GM12873 (cell line): ENCODE results near the gene HOXB3.

Source experiments
- TF ChIP-seq, protein P1 (sequence below): IDR thresholded peaks from 2 replicates; pipeline ENCODE4 v1.5.1; 2012; ENCODE audit warnings: low read depth, mild to moderate bottlenecking, moderate library complexity, low read length, control low read depth; ENCODE audit not compliant: insufficient read depth; ENCODE audit errors: missing control alignments

Gene HOXB3

DNA sequence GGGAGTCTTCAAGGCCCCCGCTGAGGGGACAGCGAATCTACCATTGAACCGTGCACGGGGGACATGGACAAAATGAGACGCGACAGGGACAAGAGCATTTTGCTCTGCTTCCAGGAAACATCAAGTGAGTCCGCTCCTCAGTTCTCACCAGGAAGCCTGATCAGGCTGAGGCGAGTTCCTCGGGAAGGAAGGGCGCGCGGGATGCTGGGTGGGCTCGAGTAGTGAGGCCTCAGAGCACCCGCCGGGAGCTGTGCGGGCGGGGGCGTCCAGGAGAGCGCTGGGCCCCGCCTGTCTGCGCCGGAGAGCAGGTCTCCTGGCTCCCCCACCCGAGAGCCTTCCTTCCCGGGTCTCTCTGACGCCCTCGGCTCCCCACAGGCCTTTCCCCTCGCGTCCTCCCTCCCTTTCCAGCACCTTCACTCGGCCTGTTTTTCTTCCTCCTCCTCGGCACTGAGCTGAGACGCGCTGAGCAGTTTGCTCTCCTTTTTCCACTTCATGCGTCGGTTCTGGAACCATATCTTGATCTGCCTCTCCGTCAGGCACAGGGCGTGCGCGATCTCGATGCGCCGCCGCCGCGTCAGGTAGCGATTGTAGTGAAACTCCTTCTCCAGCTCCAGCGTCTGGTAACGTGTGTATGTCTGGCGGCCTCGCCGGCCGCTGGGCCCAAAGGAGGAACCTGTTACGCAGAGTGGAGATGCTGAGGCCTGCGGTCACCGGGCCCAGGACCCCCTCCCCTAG is 6.1 kb upstream of the HOXB3 start:
- TF ChIP-seq, protein P1, sequence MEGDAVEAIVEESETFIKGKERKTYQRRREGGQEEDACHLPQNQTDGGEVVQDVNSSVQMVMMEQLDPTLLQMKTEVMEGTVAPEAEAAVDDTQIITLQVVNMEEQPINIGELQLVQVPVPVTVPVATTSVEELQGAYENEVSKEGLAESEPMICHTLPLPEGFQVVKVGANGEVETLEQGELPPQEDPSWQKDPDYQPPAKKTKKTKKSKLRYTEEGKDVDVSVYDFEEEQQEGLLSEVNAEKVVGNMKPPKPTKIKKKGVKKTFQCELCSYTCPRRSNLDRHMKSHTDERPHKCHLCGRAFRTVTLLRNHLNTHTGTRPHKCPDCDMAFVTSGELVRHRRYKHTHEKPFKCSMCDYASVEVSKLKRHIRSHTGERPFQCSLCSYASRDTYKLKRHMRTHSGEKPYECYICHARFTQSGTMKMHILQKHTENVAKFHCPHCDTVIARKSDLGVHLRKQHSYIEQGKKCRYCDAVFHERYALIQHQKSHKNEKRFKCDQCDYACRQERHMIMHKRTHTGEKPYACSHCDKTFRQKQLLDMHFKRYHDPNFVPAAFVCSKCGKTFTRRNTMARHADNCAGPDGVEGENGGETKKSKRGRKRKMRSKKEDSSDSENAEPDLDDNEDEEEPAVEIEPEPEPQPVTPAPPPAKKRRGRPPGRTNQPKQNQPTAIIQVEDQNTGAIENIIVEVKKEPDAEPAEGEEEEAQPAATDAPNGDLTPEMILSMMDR, result no peak

DNA sequence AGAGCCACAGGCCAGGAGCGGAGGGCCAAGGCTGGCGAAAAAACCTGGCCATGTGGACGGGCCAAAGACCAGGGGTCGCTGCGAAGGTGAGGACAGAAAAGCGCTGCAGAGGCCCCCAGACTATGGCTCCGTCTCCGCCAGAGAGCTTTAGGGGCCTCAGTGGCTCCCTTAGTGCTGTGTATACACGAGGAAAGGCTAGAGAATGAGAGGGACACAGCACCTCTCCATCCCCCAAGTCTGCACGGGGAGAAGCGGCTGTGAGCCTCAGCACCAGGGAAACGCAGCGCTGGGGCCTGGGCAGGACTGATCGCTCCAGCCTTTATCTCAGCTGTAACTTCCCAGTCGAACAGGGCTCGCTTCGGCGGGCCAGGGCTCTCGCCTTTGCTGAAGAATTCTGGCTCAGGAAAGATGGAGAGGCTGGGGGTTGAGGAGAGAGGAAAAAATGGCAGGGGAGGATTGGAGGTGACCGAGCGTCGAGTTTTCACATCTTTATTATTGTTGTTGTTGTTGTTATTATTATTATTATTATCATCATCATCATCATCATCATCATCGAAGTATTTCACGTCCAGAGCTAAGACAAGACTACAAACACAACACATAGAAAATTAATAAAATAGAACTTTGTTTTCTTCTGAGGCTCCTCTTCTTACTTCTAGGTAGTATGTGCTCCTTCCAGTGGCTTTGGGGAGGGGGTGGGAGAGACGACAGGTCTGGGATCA is 5.4 kb upstream of the HOXB3 start:
- TF ChIP-seq, protein P1, result no peak

DNA sequence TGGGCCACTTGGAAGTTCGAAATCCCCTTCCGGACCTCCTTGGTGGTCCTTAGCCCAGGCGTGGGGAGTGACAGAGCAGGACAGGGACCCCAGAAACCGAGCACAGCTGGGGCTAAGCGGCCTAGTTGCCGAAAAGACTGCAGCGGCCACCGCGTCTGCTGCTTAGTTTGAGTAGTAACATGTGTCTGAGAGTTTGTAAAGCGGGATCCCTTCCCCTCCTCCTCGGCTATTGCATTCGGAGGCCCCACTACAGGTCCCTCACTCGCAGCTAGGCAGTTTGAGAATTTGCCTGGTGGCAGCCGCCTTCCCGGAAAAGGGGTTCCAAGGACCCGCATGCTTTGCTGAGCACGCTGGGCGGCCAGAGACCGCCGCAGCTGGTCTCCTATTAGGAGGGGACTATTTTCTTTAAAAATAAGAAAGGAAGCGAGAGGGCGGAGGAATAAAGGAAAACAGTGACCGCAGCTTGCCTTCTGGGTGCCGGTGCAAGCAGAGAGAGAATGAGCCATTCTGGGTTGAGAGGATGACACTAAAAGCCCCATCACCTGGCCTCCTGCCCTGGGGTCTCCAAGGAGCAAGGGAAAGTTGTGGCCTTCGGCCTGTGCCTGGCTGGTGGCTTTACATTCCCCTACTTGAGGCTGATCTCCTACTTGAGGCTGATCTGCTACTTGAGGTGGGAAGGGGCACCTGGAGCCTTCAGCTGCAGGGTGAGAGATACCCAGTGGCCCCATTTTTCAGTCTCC is 4.7 kb upstream of the HOXB3 start:
- TF ChIP-seq, protein P1, result no peak

DNA sequence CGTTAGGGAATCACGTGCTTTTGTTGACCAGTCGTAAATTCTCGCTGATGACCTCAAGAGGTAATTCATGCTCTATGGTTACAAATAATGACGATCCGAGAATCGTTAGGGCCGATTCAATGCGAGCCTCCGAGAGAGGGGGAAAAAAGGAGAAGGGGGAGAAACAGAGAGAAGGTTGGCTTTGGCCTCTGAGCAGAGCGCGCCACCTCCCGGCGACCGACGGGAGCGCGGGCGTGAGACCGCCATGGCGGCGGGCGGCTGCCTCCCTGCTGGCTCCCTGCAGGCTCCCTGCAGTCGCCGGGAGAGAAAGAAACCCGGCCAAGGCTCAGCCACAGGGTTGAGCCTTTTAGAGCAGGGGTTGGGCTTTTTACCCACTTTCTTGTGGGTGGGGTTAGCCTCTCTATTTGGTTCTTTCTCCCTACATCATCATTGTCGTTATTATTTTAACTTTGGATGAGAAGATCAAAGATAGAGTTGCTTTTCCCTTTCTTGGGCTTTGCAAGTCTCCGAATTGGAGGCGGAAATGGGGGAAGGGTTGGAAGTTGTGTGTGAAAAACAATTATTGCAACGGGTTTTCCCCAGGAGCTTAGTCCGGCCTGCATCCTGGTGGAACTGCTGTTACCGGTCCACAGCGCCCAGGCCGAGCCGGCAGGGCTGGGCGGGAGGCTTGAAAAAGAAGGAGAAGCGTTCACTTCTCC is 3.9 kb upstream of the HOXB3 start:
- TF ChIP-seq, protein P1, result peak; percentile 97

DNA sequence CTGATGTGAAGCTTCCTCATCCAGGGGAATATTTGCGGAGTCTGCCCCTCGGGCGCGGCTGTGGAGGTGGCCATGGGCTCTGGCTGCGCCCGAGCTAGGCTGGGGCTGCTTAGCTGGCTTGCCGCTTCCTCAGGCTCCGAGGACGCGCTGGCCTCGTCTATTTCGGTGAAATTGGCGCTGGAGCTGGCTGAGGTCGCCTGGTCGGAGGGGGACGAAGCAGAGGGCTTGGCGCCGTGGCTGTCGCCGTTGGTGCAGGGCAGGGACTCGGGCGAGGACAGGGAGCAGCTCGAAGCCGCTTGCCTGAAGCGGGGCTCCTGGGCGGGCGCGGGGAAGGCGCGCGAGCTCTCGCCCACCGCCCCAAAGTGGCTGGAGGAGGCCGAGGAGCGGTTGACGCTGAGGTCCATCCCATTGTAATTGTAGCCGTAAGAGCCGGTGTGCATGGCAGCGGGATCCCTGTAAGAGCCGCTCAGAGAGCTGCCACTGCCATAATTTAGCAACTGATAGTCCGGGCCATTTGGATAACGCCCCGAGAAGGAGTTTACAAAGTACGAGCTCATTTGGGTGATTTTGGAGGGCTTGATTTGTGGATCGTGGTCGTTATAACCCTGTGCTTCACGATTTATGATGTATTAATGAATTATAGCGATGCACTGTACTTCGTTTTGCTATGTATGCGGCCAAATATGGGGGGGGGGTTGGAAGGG is 3.2 kb upstream of the HOXB3 start, which contains the start of gene HOXB5:
Gene HOXB5, minus strand, starts transcription at position 654 of the 704 bp plus-strand sequence. Its CDS starts 97 bp downstream, at position 557.
- TF ChIP-seq, protein P1, result no peak

DNA sequence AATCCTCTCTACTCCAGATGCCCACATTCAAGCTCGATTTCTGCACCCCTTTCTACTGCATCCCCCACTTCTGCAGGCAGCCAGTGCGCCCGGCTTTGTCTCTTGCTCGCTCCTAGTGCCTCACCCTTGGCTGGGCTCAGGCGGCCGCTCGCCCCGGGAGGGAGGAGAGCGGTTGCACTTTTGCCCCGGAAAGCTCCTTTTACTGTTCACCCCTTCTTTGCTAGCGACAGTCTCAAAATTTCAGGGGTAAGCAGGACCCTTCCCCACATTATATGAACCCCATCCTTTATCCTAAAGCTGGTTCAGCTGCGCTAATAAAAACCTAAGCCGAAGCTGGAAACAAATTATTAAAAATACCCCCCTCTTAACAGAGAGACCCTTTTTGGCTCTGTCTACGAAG is 2.5 kb upstream of the HOXB3 start:
- TF ChIP-seq, protein P1, result no peak
